OCI-LY1 (cell line): ENCODE results near the gene LILRB4.

Source experiments
- H2AFZ ChIP-seq: fragments of 200-600 bp; sonication (generic), shearing (Covaris generic); 2 replicates; pipeline ENCODE4 v1.6.0; 2014; ENCODE audit warnings: antibody characterized with exemption, mild to moderate bottlenecking, low read length
- H3F3A ChIP-seq: fragments of 200-600 bp; sonication (generic), shearing (Covaris generic); 2 replicates; pipeline ENCODE4 v1.6.0; 2014; ENCODE audit warnings: mild to moderate bottlenecking, antibody characterized with exemption, low read length, moderate library complexity; ENCODE audit not compliant: insufficient read depth
- H3K27ac ChIP-seq: fragments of 200-600 bp; sonication (generic); 2 replicates; pipeline ENCODE4 v1.5.1; 2014; ENCODE audit warnings: low read length, mixed run types, mild to moderate bottlenecking, low read depth; ENCODE audit not compliant: poor library complexity, severe bottlenecking
- H3K27me3 ChIP-seq: fragments of 200-600 bp; sonication (generic); 2 replicates; pipeline ENCODE4 v1.6.0; 2014; ENCODE audit warnings: antibody characterized with exemption, mild to moderate bottlenecking, low read length, moderate library complexity; ENCODE audit not compliant: insufficient read depth
- H3K36me3 ChIP-seq: fragments of 200-600 bp; sonication (generic); 2 replicates; pipeline ENCODE4 v1.6.1; 2014; ENCODE audit warnings: mild to moderate bottlenecking, antibody characterized with exemption, low read length, moderate library complexity, mixed read lengths; ENCODE audit not compliant: insufficient read depth
- H3K4me1 ChIP-seq: fragments of 200-600 bp; sonication (generic); 2 replicates; pipeline ENCODE4 v1.5.1; 2014; ENCODE audit warnings: mild to moderate bottlenecking, low read length, moderate library complexity; ENCODE audit not compliant: insufficient read depth, severe bottlenecking
- H3K4me2 ChIP-seq: fragments of 200-600 bp; sonication (generic), shearing (Covaris generic); 2 replicates; pipeline ENCODE4 v1.6.1; 2014; ENCODE audit warnings: low read length
- H3K4me3 ChIP-seq: fragments of 200-600 bp; sonication (generic); 2 replicates; pipeline ENCODE4 v1.5.1; 2014; ENCODE audit warnings: low read length, low read depth, mild to moderate bottlenecking, mixed read lengths; ENCODE audit not compliant: poor library complexity, severe bottlenecking
- H3K79me2 ChIP-seq: fragments of 200-600 bp; shearing (Covaris generic); 2 replicates; pipeline ENCODE4 v1.6.1; 2016; ENCODE audit warnings: mixed run types, low read length, mixed read lengths; ENCODE audit not compliant: insufficient read depth
- H3K9ac ChIP-seq: fragments of 200-600 bp; sonication (generic), shearing (Covaris generic); 2 replicates; pipeline ENCODE4 v1.6.1; 2014; ENCODE audit warnings: mild to moderate bottlenecking, low read length, mixed read lengths
- H3K9me2 ChIP-seq: fragments of 200-600 bp; sonication (generic), shearing (Covaris generic); 2 replicates; pipeline ENCODE4 v1.6.1; 2014; ENCODE audit warnings: low read depth, mild to moderate bottlenecking, low read length, mixed read lengths
- H3K9me3 ChIP-seq: fragments of 200-600 bp; shearing (Covaris generic); 2 replicates; pipeline ENCODE4 v1.6.1; 2014; ENCODE audit warnings: low read length, mixed read lengths
- H4K20me1 ChIP-seq: fragments of 200-600 bp; sonication (generic), shearing (Covaris generic); 2 replicates; pipeline ENCODE4 v1.6.0; 2016; ENCODE audit warnings: mild to moderate bottlenecking, low read length; ENCODE audit not compliant: insufficient read depth
- EZH2 ChIP-seq: fragments of 200-600 bp; sonication (generic), shearing (Covaris generic); IDR thresholded peaks from 2 replicates; pipeline ENCODE4 v1.8.0; 2017; ENCODE audit warnings: borderline replicate concordance, mixed run types, mild to moderate bottlenecking, antibody characterized with exemption, low read length, moderate library complexity, mixed read lengths
- TF ChIP-seq, protein P1 (sequence below): fragments of 200-600 bp; sonication (generic), shearing (Covaris generic); IDR thresholded peaks from 2 replicates; pipeline ENCODE4 v1.5.1; 2017; ENCODE audit warnings: mild to moderate bottlenecking, antibody characterized with exemption, low read length, moderate library complexity, mixed read lengths

Gene LILRB4

DNA sequence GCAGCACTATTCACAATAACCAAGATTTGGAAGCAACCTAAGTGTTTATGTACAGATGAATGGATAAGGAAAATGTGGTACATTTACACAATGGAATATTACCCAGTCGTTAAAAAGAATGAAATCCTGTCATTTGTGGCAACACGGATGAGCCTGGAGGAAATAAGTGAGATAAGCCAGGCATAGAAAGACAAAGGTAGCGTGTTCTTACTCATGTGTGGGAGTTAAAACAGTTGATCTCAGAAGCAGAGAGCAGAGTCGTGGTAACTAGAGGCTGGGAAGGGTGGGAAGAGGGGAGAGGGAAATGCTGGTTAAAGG is 29.5 kb downstream of the LILRB4 start:
- no peaks in the 10 kb centered on the region for H3K27me3 ChIP-seq
- H3K4me3 ChIP-seq, result no peak overlapping the region
- no peaks in the 10 kb centered on the region for H3K79me2 ChIP-seq
- TF ChIP-seq, protein P1, sequence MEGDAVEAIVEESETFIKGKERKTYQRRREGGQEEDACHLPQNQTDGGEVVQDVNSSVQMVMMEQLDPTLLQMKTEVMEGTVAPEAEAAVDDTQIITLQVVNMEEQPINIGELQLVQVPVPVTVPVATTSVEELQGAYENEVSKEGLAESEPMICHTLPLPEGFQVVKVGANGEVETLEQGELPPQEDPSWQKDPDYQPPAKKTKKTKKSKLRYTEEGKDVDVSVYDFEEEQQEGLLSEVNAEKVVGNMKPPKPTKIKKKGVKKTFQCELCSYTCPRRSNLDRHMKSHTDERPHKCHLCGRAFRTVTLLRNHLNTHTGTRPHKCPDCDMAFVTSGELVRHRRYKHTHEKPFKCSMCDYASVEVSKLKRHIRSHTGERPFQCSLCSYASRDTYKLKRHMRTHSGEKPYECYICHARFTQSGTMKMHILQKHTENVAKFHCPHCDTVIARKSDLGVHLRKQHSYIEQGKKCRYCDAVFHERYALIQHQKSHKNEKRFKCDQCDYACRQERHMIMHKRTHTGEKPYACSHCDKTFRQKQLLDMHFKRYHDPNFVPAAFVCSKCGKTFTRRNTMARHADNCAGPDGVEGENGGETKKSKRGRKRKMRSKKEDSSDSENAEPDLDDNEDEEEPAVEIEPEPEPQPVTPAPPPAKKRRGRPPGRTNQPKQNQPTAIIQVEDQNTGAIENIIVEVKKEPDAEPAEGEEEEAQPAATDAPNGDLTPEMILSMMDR, result no peak
- no peak for TF ChIP-seq EZH2
- no peak overlapping the region for H3K9ac ChIP-seq
- no peaks in the 10 kb centered on the region for H3K9me2 ChIP-seq
- H3K4me1 ChIP-seq, result no peaks in the 10 kb centered on the region
- H3K4me2 ChIP-seq, result no peak overlapping the region
- H3K36me3 ChIP-seq, result no peaks in the 10 kb centered on the region
- H3K27ac ChIP-seq, result no peak overlapping the region
- no peaks in the 10 kb centered on the region for H3F3A ChIP-seq
- H4K20me1 ChIP-seq, result no peaks in the 10 kb centered on the region
- H2AFZ ChIP-seq, result no peak overlapping the region
- H3K9me3 ChIP-seq, result no peaks in the 10 kb centered on the region

DNA sequence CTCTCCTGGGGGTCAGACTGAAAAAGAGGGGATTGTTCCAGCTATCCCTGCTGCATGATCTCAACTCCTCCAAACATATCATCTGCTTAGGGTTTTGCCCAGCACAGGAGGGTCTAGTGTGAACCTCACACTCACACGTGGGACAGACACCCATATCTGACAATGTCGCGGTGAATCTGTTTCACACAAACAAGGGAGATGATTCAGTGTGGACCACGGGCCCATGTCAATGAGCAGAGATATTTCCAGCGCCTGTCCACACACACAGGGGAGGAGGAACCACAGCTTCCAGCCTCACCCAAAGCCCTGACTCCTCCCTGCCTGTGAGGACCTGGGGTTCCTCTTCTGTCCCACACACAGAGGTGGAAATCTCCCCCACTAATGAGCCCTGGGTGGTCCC is 31.9 kb downstream of the LILRB4 start:
- Histone ChIP-seq H3K4me2 (no peak overlapping the region), H3K9me3 (no peaks in the 10 kb centered on the region)

DNA sequence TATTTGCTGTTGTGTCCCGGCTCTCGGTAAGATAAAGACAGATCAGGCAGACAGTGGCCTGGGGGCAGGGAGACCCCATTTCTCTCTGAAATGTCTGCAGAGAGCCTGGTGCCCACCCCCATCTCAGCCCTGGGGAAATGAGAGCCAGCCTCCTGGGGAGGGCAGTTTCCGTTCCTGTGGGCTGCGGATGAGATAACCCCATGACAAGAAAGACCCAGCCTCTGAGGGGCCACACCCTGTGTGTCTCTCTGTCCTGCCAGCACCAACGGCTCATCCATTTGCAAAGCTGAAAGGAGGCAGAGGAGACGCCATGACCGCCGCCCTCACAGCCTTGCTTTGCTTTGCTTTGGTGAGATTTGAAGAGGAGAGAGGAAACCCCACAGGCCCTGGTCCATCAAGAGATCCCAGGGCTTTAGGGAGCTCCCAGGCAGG is 33.3 kb downstream of the LILRB4 start:
- Histone ChIP-seq H3K9me2 (no peaks in the 10 kb centered on the region), H2AFZ (no peak overlapping the region), H3F3A (no peaks in the 10 kb centered on the region), H3K36me3 (no peaks in the 10 kb centered on the region), H3K27ac (no peak overlapping the region), H3K4me3 (no peak overlapping the region), H4K20me1 (no peaks in the 10 kb centered on the region), H3K9me3 (no peaks in the 10 kb centered on the region), H3K4me2 (no peak overlapping the region), H3K79me2 (no peaks in the 10 kb centered on the region), H3K9ac (no peak overlapping the region), H3K27me3 (no peaks in the 10 kb centered on the region), H3K4me1 (no peaks in the 10 kb centered on the region)
- TF ChIP-seq EZH2, result no peak
- TF ChIP-seq, protein P1, result no peak

More for the DNA sequence above, 31.9 kb downstream of the LILRB4 start:
- H2AFZ ChIP-seq, result no peak overlapping the region
- no peak overlapping the region for H3K4me3 ChIP-seq
- no peak overlapping the region for H3K27ac ChIP-seq
- H3K27me3 ChIP-seq, result no peaks in the 10 kb centered on the region
- no peaks in the 10 kb centered on the region for H3F3A ChIP-seq
- H3K36me3 ChIP-seq, result no peaks in the 10 kb centered on the region
- no peaks in the 10 kb centered on the region for H3K79me2 ChIP-seq
- H4K20me1 ChIP-seq, result no peaks in the 10 kb centered on the region
- no peaks in the 10 kb centered on the region for H3K9me2 ChIP-seq
- TF ChIP-seq, protein P1, result no peak
- TF ChIP-seq EZH2, result no peak
- no peak overlapping the region for H3K9ac ChIP-seq
- H3K4me1 ChIP-seq, result no peaks in the 10 kb centered on the region
